ENCODE measurements around the gene PECR.

DNA sequence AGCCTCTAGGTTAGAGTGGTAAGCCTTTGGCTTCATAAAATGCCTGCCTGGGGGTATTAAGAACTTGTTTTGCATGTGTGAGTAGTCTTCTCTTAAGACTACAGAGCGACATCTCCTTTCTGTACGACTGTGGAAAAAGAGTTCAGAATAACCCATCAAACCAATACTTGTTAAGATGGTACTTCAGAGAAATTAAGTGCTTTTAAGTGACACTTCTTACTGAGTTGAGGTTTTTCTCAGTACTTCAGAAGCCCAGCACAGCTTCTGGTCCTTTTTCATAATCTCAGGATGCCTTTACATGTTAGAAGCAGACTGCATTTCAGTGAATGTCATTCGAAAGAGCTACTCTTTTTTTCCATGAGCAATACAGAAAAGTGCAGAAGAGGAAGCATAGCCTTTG is 38.4 kb upstream of the PECR start:
- TF ChIP-seq POLR2AphosphoS5 (IDR thresholded peaks at IDR 0.05; ENCODE audit: low read depth, low read length) (no peak), SIN3A (IDR thresholded peaks at IDR 0.05; ENCODE audit: borderline replicate concordance, insufficient read depth, low read length) (no peak)
- TF ChIP-seq, protein P1, sequence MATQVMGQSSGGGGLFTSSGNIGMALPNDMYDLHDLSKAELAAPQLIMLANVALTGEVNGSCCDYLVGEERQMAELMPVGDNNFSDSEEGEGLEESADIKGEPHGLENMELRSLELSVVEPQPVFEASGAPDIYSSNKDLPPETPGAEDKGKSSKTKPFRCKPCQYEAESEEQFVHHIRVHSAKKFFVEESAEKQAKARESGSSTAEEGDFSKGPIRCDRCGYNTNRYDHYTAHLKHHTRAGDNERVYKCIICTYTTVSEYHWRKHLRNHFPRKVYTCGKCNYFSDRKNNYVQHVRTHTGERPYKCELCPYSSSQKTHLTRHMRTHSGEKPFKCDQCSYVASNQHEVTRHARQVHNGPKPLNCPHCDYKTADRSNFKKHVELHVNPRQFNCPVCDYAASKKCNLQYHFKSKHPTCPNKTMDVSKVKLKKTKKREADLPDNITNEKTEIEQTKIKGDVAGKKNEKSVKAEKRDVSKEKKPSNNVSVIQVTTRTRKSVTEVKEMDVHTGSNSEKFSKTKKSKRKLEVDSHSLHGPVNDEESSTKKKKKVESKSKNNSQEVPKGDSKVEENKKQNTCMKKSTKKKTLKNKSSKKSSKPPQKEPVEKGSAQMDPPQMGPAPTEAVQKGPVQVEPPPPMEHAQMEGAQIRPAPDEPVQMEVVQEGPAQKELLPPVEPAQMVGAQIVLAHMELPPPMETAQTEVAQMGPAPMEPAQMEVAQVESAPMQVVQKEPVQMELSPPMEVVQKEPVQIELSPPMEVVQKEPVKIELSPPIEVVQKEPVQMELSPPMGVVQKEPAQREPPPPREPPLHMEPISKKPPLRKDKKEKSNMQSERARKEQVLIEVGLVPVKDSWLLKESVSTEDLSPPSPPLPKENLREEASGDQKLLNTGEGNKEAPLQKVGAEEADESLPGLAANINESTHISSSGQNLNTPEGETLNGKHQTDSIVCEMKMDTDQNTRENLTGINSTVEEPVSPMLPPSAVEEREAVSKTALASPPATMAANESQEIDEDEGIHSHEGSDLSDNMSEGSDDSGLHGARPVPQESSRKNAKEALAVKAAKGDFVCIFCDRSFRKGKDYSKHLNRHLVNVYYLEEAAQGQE (IDR thresholded peaks at IDR 0.05; ENCODE audit: insufficient read depth in 1 of 2, low read depth in 2 of 2, low read length in 2 of 2): no peak
